ENCODE results near the gene SHQ1.

- no peak for TF ChIP-seq POLR2A (IDR thresholded peaks at IDR 0.05)
- TF ChIP-seq, protein P1, sequence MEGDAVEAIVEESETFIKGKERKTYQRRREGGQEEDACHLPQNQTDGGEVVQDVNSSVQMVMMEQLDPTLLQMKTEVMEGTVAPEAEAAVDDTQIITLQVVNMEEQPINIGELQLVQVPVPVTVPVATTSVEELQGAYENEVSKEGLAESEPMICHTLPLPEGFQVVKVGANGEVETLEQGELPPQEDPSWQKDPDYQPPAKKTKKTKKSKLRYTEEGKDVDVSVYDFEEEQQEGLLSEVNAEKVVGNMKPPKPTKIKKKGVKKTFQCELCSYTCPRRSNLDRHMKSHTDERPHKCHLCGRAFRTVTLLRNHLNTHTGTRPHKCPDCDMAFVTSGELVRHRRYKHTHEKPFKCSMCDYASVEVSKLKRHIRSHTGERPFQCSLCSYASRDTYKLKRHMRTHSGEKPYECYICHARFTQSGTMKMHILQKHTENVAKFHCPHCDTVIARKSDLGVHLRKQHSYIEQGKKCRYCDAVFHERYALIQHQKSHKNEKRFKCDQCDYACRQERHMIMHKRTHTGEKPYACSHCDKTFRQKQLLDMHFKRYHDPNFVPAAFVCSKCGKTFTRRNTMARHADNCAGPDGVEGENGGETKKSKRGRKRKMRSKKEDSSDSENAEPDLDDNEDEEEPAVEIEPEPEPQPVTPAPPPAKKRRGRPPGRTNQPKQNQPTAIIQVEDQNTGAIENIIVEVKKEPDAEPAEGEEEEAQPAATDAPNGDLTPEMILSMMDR (IDR thresholded peaks at IDR 0.05) = no peak
Measured at GRCh38 chr3:72821161-72821781, 27.0 kb downstream of the SHQ1 start.
